SJCRH30 (cell line): ENCODE measurements around the gene LSP1. TPM values are rescaled to one million over a fixed set of nuclear protein-coding genes. Genes with fewer than 3 reads are reported as not detected.
"Not testable (repeated sequence)": the region's sequence is repeated elsewhere in the genome, so short reads cannot be mapped to it uniquely, and the experiment has no call there.

Experiments used
- DNase-seq, 2 experiments: peaks; one replicate each; pipeline ENCODE4 v3.0.0-alpha.2; 2015 to 2020
- H3K27ac ChIP-seq: fragments of 250-450 bp; sonication (Bioruptor Pico); 2 replicates; pipeline ENCODE4 v1.5.1; 2020; ENCODE audit warnings: mild to moderate bottlenecking, moderate library complexity
- H3K27me3 ChIP-seq: fragments of 250-450 bp; sonication (Bioruptor Pico); 2 replicates; pipeline ENCODE4 v1.5.1; 2020; ENCODE audit warnings: mild to moderate bottlenecking, moderate library complexity
- H3K36me3 ChIP-seq: fragments of 250-450 bp; sonication (Bioruptor Pico); 2 replicates; pipeline ENCODE4 v1.5.1; 2020; ENCODE audit warnings: mild to moderate bottlenecking, moderate library complexity
- H3K4me1 ChIP-seq: fragments of 250-450 bp; sonication (Bioruptor Pico); 2 replicates; pipeline ENCODE4 v1.5.1; 2020; ENCODE audit warnings: mild to moderate bottlenecking, moderate library complexity
- H3K4me3 ChIP-seq: fragments of 250-450 bp; sonication (Bioruptor Pico); 2 replicates; pipeline ENCODE4 v1.5.1; 2020; ENCODE audit warnings: mild to moderate bottlenecking, moderate library complexity
- H3K9me3 ChIP-seq: fragments of 250-450 bp; sonication (Bioruptor Pico); replicated peaks from 2 replicates; pipeline ENCODE4 v1.5.1; 2020; ENCODE audit warnings: mild to moderate bottlenecking, moderate library complexity
- total RNA-seq: library from RNA; depleted of rRNA; stranded (reverse); fragments of >200 nt; shearing (Covaris generic); gene quantifications from 2 replicates; pipeline ENCODE4 v1.2.3, GENCODE V29; 2014

The LSP1 gene
- total RNA-seq, 1 experiment from 2014 or later: 15.0 TPM

DNA sequence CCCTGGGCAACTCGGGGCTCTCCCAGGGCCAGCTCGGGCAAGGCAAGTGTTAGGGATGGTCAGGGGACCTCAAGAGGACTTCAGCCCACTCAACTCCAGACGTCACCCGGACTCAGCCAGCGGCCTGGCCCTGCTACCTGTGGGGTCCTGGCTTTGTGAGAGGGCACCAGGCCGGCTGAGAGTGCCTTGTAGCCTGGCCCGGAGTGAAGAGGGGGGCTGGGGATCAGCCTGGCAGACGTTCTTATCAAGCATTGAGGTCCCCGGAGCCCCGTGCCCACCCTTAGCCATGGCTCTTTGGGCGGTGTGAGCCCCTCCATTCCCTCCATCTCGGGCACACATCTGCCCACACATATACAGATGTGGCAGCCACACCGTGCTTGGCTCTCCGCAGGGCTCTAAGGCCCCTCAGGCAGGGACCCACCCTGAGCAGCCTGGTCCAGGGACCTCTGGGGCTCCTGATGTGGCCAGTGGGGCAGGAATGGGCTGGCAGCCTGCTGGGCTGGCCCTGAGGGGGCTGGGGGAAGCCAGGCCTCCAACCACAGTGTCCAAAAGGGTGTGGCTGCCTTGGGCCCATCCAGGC lies 15.3 kb downstream of the LSP1 start:
- Histone ChIP-seq H3K36me3 (no peaks in the 10 kb centered on the region), H3K4me1 (peaks cover 37% of the 10 kb centered on the region), H3K27me3 (peaks cover 26% of the 10 kb centered on the region), H3K9me3 (no peaks in the 10 kb centered on the region), H3K4me3 (no peak overlapping the region), H3K27ac (no peak overlapping the region)
- no peak for DNase-seq

DNA sequence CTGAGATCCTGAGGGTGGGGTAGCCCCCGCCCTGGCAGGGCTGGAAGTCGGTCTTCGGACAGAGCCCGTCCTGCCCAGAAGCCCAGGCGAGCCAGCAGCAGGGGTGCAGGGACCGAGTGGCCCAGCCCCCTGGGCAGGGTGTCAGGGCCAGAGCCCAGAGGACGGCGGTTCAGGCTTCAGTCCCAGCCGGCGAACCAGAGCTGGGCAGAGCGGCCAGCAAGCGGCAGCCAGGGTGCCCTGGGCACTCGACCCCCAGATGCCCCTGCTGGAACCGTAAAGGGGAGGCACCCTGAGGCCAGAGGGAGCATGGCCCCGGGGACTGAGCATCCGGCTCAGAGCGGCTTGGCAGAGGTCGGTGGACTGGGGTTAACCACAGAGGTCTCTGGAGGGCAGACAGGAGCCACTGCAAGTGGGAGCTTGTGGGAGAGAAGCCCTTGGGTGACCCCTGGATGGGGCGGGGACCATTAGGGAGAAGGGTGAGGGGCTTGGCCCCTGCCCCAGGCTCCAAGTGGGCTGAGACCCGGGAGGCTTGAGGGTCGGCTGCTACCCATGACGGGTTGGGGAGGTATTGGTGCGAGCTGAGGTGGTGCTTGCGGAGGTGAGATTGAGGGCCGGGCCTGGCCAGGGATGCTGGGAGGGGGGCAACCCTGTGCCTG lies 15.9 kb downstream of the LSP1 start:
- Histone ChIP-seq H3K4me3 (no peak overlapping the region), H3K27me3 (peaks cover 20% of the 10 kb centered on the region), H3K9me3 (no peaks in the 10 kb centered on the region), H3K36me3 (no peaks in the 10 kb centered on the region), H3K27ac (no peak overlapping the region), H3K4me1 (peaks cover 34% of the 10 kb centered on the region)
- DNase-seq: no peak

DNA sequence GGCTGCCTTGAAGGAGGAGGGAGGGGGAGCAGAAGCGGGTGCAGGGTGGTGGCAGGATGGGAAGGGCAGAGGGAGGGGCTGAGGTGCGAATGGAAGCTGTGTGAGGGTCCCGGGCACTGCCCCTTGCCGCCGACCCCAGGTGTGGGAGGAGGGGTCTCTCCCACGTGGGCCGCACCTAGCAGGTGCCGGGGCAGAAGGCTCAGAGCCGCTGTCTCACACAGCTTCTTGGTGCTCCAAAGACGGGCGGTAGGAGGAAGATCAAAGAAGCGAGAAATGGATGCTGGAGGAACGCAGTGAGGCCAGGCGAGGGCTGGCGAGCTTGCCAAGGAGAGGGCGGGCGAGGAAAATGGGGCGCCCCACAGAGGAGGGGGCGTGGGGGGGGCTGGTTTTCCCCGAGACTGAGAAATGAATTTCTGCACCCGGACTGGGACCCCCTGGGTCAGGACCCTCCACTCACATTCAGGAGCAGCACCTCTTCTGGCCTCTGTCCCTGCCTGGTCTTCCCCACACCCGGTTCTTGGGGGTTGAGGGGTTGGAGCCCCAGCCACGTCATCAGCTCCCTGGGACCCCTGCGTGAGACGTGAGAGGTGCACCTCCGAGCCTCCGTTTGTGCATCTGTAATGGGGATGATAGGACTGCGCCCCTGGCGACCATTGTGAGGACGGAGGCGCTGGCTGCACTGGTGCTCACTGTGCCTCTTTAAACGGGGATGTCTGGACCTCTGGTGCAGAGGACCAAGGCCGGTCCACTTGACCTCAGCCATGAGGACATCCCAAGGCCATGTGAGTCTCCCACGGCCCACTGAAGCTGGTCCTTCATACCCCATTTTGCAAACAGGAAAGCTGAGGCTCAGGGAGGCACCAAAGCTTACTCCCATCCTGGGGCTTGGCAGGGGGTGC lies 16.8 kb downstream of the LSP1 start:
- no peak overlapping the region for H3K4me3 ChIP-seq
- no peaks in the 10 kb centered on the region for H3K9me3 ChIP-seq
- H3K27ac ChIP-seq: no peak overlapping the region
- H3K27me3 ChIP-seq: peaks cover 18% of the 10 kb centered on the region
- no peaks in the 10 kb centered on the region for H3K36me3 ChIP-seq
- DNase-seq: no peak
- H3K4me1 ChIP-seq: peaks cover 27% of the 10 kb centered on the region

- H3K4me3 ChIP-seq: no peak overlapping the region
- peaks cover 25% of the 10 kb centered on the region for H3K4me1 ChIP-seq
- H3K27ac ChIP-seq: no peak overlapping the region
- H3K9me3 ChIP-seq: no peaks in the 10 kb centered on the region
- peaks cover 16% of the 10 kb centered on the region for H3K27me3 ChIP-seq
- H3K36me3 ChIP-seq: no peaks in the 10 kb centered on the region
- DNase-seq: no peak
Observed at GRCh38 chr11:1870326-1870696, 17.4 kb downstream of the LSP1 start.

DNA sequence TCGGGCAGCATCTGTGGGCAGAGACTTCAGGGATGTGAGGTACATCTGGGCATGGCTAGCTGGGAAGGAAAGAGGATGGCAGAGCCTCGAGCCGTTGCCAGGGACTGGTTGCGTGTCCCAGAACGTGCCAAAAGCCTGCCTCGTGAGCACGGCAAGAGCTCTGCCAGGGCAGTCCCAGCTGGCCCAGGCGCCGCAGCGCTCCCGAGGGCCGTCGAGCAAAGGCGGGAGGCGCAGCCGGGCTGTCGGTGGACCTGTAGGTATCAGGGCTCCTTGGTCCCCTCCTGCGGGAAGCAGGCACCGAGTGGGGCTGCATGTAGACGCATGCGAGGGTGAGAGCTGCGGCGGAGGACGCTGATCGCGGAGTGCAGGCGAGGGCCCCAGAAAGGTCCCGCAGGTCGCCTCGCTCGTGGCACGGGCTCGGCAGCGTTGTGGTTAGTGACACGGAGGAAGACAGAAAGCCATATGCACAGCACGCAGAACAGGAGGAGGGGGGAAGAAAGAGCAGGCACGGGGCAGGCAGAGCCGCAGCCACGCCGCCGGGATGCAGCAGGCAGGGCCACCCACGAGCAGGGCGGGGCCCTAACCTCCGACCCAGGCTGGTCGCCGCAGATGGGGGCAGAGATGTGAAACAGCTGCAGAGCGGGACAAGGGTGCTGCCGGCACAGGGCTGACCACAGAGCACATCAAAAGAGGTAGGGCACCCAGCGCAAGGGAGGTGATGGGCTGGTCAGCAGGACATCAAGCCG lies 18.0 kb downstream of the LSP1 start:
- H3K4me3 ChIP-seq: no peak overlapping the region
- DNase-seq: peak; percentile 85 to 91

DNA sequence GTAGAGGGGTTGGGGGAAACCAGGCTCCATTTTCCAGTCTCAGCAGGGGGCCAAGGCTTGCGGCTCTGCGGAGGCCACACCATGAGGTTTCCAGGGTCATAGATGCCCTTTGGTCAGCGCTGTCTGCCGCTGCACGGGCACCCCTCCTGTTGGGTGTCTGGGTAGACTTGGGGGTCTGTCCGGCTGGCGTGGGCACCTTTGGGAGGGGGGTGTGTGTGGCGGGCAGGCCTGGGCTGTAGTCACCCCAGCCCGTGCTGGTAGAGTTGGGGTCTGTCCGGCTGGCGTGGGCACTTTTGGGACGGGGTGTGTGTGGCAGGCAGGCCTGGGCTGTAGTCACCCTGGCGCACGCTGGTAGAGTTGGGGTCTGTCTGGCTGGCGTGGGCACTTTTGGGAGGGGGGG lies 18.6 kb downstream of the LSP1 start:
- Histone ChIP-seq H3K4me3 (no peak overlapping the region), H3K9me3 (no peaks in the 10 kb centered on the region), H3K27me3 (peaks cover 16% of the 10 kb centered on the region), H3K36me3 (no peaks in the 10 kb centered on the region), H3K27ac (no peak overlapping the region), H3K4me1 (peaks cover 32% of the 10 kb centered on the region)
- no peak for DNase-seq

More for the DNA sequence above, 18.0 kb downstream of the LSP1 start:
- Histone ChIP-seq H3K27me3 (peaks cover 16% of the 10 kb centered on the region), H3K27ac (no peak overlapping the region), H3K9me3 (no peaks in the 10 kb centered on the region), H3K4me1 (peaks cover 29% of the 10 kb centered on the region), H3K36me3 (no peaks in the 10 kb centered on the region)

GRCh38 chr11:1872267-1872985 lies 19.5 kb downstream of the LSP1 start:
- no peak overlapping the region for H3K27ac ChIP-seq
- no peaks in the 10 kb centered on the region for H3K36me3 ChIP-seq
- H3K4me3 ChIP-seq: no peak overlapping the region
- no peak for DNase-seq
- H3K9me3 ChIP-seq: no peaks in the 10 kb centered on the region
- peaks cover 16% of the 10 kb centered on the region for H3K27me3 ChIP-seq
- H3K4me1 ChIP-seq: peaks cover 34% of the 10 kb centered on the region

DNA sequence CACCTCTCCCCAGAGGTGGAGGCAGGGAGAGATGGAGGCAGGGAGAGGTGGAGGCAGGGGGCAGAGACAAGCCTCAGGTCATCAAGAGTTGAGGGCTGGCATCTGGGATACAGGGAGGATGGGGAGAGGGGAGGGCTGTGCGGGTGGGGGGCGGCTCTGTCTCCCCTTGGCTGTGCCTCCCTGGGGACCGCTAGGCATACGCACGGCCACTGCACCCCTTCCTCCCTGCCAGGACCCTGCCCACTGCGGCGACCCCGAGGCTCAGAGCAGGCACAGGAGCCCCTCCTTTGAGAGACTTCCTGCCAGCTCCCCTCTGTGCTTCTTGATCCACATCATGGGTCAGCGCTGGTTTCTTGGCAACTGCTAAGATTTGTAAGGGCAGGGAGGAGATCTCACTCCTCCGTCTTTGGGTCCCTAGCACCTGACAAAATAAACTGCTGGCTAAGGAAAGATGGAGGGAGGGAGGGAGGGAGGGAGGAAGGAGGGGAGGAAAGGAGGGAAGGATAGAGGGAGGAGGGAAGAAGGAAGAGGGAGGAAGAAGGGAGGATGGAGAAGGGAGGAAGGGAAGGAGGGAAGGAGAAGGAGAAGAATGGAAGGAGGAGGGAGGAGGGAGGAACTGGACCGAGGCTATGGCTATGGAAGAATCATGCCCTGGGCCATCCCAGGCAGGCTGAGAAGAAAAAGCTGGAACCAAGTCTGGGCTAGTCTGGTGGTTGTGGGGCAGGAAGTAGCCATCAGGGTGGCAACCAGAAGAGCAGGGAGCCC lies 20.3 kb downstream of the LSP1 start:
- Histone ChIP-seq H3K4me3 (no peak overlapping the region), H3K36me3 (no peaks in the 10 kb centered on the region), H3K4me1 (peaks cover 42% of the 10 kb centered on the region), H3K27me3 (peaks cover 15% of the 10 kb centered on the region), H3K9me3 (no peaks in the 10 kb centered on the region), H3K27ac (no peak overlapping the region)
- DNase-seq: no peak

- H3K27ac ChIP-seq, H3K9me3 ChIP-seq, H3K4me3 ChIP-seq, DNase-seq, H3K36me3 ChIP-seq: not testable (repeated sequence)
- Histone ChIP-seq H3K4me1 (peaks cover 37% of the 10 kb centered on the region), H3K27me3 (peaks cover 11% of the 10 kb centered on the region)
Observed at GRCh38 chr11:1873813-1874150, 20.9 kb downstream of the LSP1 start.

DNA sequence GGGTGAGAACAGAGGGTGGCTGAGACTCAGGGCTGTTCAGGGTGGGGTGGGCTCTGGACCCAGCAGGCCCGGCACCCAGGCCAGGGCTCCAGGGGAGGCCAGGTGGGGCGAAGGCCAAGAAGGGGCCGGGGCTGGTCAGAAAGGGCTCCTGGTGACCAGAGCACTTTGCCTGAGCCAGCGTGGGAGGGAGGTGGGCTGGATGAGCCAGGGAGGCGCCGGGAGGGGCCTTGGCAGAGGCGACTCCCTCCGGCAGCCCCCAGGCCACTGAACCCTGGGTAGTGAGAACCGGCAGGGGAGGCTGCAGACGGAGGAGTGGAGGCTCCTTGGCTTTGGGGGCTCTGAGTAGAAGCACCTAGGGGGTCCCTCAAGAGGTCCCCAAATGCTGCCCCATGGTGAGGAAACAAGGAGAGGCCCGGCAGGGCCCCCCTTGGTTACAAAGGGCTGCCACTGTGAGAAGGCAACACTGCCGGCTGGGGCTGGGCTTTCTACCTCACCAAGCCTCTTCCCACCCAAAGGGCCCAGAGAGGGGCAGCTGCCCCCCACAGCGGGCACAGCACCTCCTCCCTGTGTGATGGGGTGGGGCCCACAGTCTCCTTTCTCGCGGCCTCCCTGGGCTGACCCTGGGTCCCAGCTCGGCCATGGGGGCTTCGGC lies 21.7 kb downstream of the LSP1 start:
- not testable (repeated sequence) for H3K9me3 ChIP-seq, H3K27ac ChIP-seq, H3K27me3 ChIP-seq, H3K36me3 ChIP-seq, DNase-seq, H3K4me3 ChIP-seq
- peaks cover 32% of the 10 kb centered on the region for H3K4me1 ChIP-seq

GRCh38 chr11:1875093-1875850 lies 22.4 kb downstream of the LSP1 start:
- DNase-seq: peak; percentile 69 to 73
- Histone ChIP-seq H3K4me3 (peak overlapping the region; percentile 48), H3K27me3 (no peaks in the 10 kb centered on the region; the same call in 1 of the 2 replicates), H3K4me1 (peaks cover 31% of the 10 kb centered on the region), H3K27ac (peak overlapping the region; percentile 90), H3K9me3 (no peaks in the 10 kb centered on the region), H3K36me3 (no peaks in the 10 kb centered on the region)

DNA sequence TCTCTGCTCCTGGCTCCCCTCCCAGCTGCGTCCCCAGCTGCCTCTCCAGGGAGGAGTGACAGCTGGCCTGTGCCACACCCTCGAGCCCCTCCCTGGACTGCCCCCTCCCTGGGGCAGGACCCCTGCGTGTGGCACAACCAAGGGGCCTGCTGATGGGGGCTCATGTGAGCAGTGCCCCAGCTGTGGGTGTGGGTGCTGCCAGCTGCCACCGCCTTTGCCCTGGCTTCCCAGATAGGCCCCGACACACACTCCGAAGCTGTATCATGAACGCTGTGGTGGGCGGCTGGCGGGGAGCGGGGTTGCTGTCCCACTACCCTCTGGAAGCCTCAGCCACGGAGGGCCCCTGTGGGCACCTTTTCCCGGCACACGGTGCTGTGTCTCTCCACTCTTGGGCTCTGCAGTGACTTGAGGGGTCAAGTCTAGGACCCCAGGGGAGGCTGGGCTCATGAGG lies 23.0 kb downstream of the LSP1 start:
- H3K9me3 ChIP-seq, H3K36me3 ChIP-seq, H3K27me3 ChIP-seq: not testable (repeated sequence)
- Histone ChIP-seq H3K4me3 (peak overlapping the region; percentile 48), H3K4me1 (peaks cover 25% of the 10 kb centered on the region), H3K27ac (peak overlapping the region; percentile 90)
- peak in 1 of 2 experiments; percentile 70 for DNase-seq
